Transverse colon (tissue), 4 donors: Measurements from ENCODE around the gene SEMA3C.

Experiments used
- CTCF ChIP-seq, 5 experiments: fragments of 200-600 bp in 3 of 5; fragments of 450-650 bp in 2 of 5; sonication (generic) in 3 of 5; IDR thresholded peaks; 1 replicate in 2 of 5; 2 replicates in 3 of 5; pipeline ENCODE4 v1.5.1; 2016 to 2017; ENCODE audit warnings: antibody characterized with exemption in 5 of 5, inconsistent platforms in 3 of 5, mild to moderate bottlenecking in 2 of 5, moderate library complexity in 1 of 5
- POLR2A ChIP-seq: fragments of 450-650 bp; IDR thresholded peaks from one replicate; pipeline ENCODE4 v1.6.1; 2016; ENCODE audit warnings: antibody characterized with exemption, mild to moderate bottlenecking, moderate library complexity
- POLR2AphosphoS5 ChIP-seq, 3 donors: sonication (generic); formaldehyde crosslinking; IDR thresholded peaks; one replicate each; pipeline ENCODE4 v1.6.1; 2016; ENCODE audit warnings: antibody characterized with exemption in 3 of 3

DNA sequence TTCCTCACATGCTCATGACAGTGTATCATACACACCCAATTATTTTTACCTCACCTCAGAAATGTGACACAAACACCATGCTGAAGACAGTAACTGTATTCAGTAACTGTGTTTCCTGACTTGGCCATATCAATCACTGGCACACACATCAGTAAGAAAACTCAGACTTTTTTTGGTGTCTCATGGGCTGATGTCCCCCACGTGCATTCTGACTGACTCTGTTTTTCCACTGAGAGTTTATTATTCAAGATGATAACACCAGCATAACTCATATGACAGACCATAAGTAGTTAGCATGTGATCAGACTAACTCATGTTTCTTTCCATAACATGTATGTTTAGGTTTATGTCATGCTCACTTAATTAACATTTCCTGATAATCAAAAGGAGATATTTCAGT is 155.6 kb downstream of the SEMA3C start:
- TF ChIP-seq POLR2AphosphoS5 (IDR thresholded peaks at IDR 0.05) (no peak), CTCF (IDR thresholded peaks at IDR 0.05) (no peak), POLR2A (no peak)
